ENCODE results near the gene RTKN.
"Not testable (repeated sequence)": the region's sequence is repeated elsewhere in the genome, so short reads cannot be mapped to it uniquely, and the experiment has no call there.

The RTKN gene

GRCh38 chr2:74420443-74421103 lies 21.2 kb downstream of the RTKN start:
- peak overlapping the region; percentile 82 for H3K4me3 ChIP-seq (ENCODE audit: low read depth, low read length)

GRCh38 chr2:74420006-74420405 lies 21.7 kb downstream of the RTKN start:
- no peak for DNase-seq (ENCODE audit: low read depth)
- H3K4me3 ChIP-seq (ENCODE audit: low read depth, low read length): no peak overlapping the region

More at GRCh38 chr2:74420443-74421103, 21.2 kb downstream of the RTKN start:
- not testable (repeated sequence) for DNase-seq (ENCODE audit: low read depth)

GRCh38 chr2:74419345-74419744 lies 22.4 kb downstream of the RTKN start:
- DNase-seq (ENCODE audit: low read depth): no peak
- no peak overlapping the region for H3K4me3 ChIP-seq (ENCODE audit: low read depth, low read length)

GRCh38 chr2:74418312-74418711 lies 23.4 kb downstream of the RTKN start:
- H3K4me3 ChIP-seq (ENCODE audit: low read depth, low read length): no peak overlapping the region
- no peak for DNase-seq (ENCODE audit: low read depth)

GRCh38 chr2:74417763-74418162 lies 24.0 kb downstream of the RTKN start:
- no peak for DNase-seq (ENCODE audit: low read depth)
- H3K4me3 ChIP-seq (ENCODE audit: low read depth, low read length): no peak overlapping the region

GRCh38 chr2:74417197-74417596 lies 24.5 kb downstream of the RTKN start:
- H3K4me3 ChIP-seq (ENCODE audit: low read depth, low read length): no peak overlapping the region
- no peak for DNase-seq (ENCODE audit: low read depth)

GRCh38 chr2:74416778-74417177 lies 25.0 kb downstream of the RTKN start:
- no peak for DNase-seq (ENCODE audit: low read depth)
- H3K4me3 ChIP-seq (ENCODE audit: low read depth, low read length): no peak overlapping the region

- no peak for DNase-seq (ENCODE audit: low read depth)
- peak overlapping the region; percentile 40 for H3K4me3 ChIP-seq (ENCODE audit: low read depth, low read length)
Observed at GRCh38 chr2:74415762-74416395, 25.9 kb downstream of the RTKN start.

GRCh38 chr2:74414881-74415761 lies 26.6 kb downstream of the RTKN start:
- no peak for DNase-seq (ENCODE audit: low read depth)
- peak overlapping the region; percentile 40 for H3K4me3 ChIP-seq (ENCODE audit: low read depth, low read length)

- H3K4me3 ChIP-seq (ENCODE audit: low read depth, low read length): peak overlapping the region; percentile 40
- DNase-seq (ENCODE audit: low read depth): no peak
Observed at GRCh38 chr2:74414441-74414840, 27.3 kb downstream of the RTKN start.

GRCh38 chr2:74413001-74413698 lies 28.6 kb downstream of the RTKN start:
- H3K4me3 ChIP-seq (ENCODE audit: low read depth, low read length): no peak overlapping the region
- DNase-seq (ENCODE audit: low read depth): no peak

- no peak for DNase-seq (ENCODE audit: low read depth)
Observed at GRCh38 chr2:74407682-74408081, 34.1 kb downstream of the RTKN start.

GRCh38 chr2:74406035-74406434 lies 35.7 kb downstream of the RTKN start:
- no peak overlapping the region for H3K4me3 ChIP-seq (ENCODE audit: low read depth, low read length)
- DNase-seq (ENCODE audit: low read depth): no peak

More at GRCh38 chr2:74407682-74408081, 34.1 kb downstream of the RTKN start:
- no peak overlapping the region for H3K4me3 ChIP-seq (ENCODE audit: low read depth, low read length)

GRCh38 chr2:74401891-74402290 lies 39.8 kb downstream of the RTKN start:
- no peak for DNase-seq (ENCODE audit: low read depth)
- no peak overlapping the region for H3K4me3 ChIP-seq (ENCODE audit: low read depth, low read length)

- no peak for DNase-seq (ENCODE audit: low read depth)
Observed at GRCh38 chr2:74399785-74400184, 42.0 kb downstream of the RTKN start.

GRCh38 chr2:74396149-74396548 lies 45.6 kb downstream of the RTKN start:
- H3K4me3 ChIP-seq (ENCODE audit: low read depth, low read length): no peak overlapping the region
- no peak for DNase-seq (ENCODE audit: low read depth)

More at GRCh38 chr2:74399785-74400184, 42.0 kb downstream of the RTKN start:
- no peak overlapping the region for H3K4me3 ChIP-seq (ENCODE audit: low read depth, low read length)

- DNase-seq (ENCODE audit: low read depth): no peak
- no peak overlapping the region for H3K4me3 ChIP-seq (ENCODE audit: low read depth, low read length)
Observed at GRCh38 chr2:74393525-74393924, 48.2 kb downstream of the RTKN start.

- no peak for DNase-seq (ENCODE audit: low read depth)
- H3K4me3 ChIP-seq (ENCODE audit: low read depth, low read length): no peak overlapping the region
Observed at GRCh38 chr2:74392449-74392743, 49.3 kb downstream of the RTKN start.

- peak; percentile 56 for DNase-seq (ENCODE audit: low read depth)
- H3K4me3 ChIP-seq (ENCODE audit: low read depth, low read length): peak overlapping the region; percentile 90
Observed at GRCh38 chr2:74391580-74392448, 49.9 kb downstream of the RTKN start.

Measured in skeletal muscle cell (primary cell).